GM19438 (cell line): Measurements from ENCODE around the gene CFAP100.

Experiments
- ATAC-seq: cut with Tn5 transposase; IDR thresholded peaks from one replicate; pipeline ENCODE4 v1.9.1; 2021; ENCODE audit warnings: low read depth; ENCODE audit not compliant: unreplicated experiment

Gene CFAP100

GRCh38 chr3:126394179-126394976 is at the start of gene CFAP100:
Gene CFAP100, plus strand, starts transcription at chr3:126394909. Its CDS starts 1,092 bp downstream, at chr3:126396001.
- no peak for ATAC-seq

- ATAC-seq = no peak
Observed at GRCh38 chr3:126345231-126345630, 49.5 kb upstream of the CFAP100 start.

GRCh38 chr3:126345641-126346460 is 48.9 kb upstream of the CFAP100 start:
- ATAC-seq = no peak

GRCh38 chr3:126346466-126346865 is 48.2 kb upstream of the CFAP100 start:
- ATAC-seq = no peak

- no peak for ATAC-seq
Observed at GRCh38 chr3:126347543-126348161, 47.1 kb upstream of the CFAP100 start.

GRCh38 chr3:126348308-126348920 is 46.3 kb upstream of the CFAP100 start:
- no peak for ATAC-seq

- no peak for ATAC-seq
Observed at GRCh38 chr3:126349071-126349470, 45.6 kb upstream of the CFAP100 start.

GRCh38 chr3:126349611-126350501 is 44.9 kb upstream of the CFAP100 start:
- ATAC-seq = no peak

- ATAC-seq = no peak
Observed at GRCh38 chr3:126350502-126351085, 44.1 kb upstream of the CFAP100 start.

- ATAC-seq = no peak
Observed at GRCh38 chr3:126351086-126351770, 43.5 kb upstream of the CFAP100 start.

GRCh38 chr3:126351771-126352475 is 42.8 kb upstream of the CFAP100 start:
- no peak for ATAC-seq

- no peak for ATAC-seq
Observed at GRCh38 chr3:126352476-126353454, 41.9 kb upstream of the CFAP100 start.

- no peak for ATAC-seq
Observed at GRCh38 chr3:126353694-126354321, 40.9 kb upstream of the CFAP100 start.

GRCh38 chr3:126354776-126355175 is 39.9 kb upstream of the CFAP100 start:
- no peak for ATAC-seq

GRCh38 chr3:126355251-126355650 is 39.5 kb upstream of the CFAP100 start:
- ATAC-seq = no peak

- no peak for ATAC-seq
Observed at GRCh38 chr3:126355777-126356372, 38.8 kb upstream of the CFAP100 start.
